ENCODE measurements around the gene AEBP2.
"Not testable (repeated sequence)": the region's sequence is repeated elsewhere in the genome, so short reads cannot be mapped to it uniquely, and the experiment has no call there.

The AEBP2 gene

DNA sequence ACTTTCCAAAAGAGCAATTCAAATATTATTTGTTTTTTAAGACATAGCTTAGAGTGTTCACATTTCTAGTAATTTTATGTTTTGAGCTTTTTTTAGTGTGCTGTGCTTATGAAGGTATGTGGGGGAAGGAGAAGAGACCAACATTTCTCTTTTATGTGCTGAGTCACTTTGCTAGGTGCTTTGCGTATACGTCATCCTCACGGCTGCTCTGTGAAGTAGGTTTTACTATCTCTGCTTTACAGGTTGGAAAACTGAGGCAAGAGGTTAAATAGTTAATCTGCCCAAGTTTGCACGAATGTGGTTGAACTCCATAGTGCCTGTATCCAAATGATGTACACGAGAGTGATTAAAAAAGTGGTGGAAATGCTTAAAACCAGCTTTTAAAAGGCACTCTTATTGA, 75.9 kb downstream of the AEBP2 start:
- DNase-seq: peak; percentile 12

DNA sequence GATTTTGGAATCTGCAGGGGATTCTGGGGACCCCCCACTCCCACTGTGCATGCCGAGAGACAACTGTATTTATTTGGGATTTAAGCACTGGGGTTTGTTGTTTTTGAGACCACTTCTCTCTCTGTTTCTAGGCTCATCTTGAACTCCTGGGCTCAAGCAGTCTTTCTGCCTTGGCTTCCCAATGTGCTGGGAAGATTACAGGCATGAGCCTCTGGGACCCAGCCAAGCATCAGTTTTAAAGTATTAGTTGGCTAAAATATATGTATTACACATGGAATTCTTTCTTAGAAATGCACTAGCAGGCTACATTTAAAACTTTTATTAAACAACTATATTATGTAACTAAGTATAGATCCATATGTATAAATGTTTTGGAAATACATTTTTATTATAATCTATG, 78.3 kb downstream of the AEBP2 start:
- DNase-seq: no peak

DNA sequence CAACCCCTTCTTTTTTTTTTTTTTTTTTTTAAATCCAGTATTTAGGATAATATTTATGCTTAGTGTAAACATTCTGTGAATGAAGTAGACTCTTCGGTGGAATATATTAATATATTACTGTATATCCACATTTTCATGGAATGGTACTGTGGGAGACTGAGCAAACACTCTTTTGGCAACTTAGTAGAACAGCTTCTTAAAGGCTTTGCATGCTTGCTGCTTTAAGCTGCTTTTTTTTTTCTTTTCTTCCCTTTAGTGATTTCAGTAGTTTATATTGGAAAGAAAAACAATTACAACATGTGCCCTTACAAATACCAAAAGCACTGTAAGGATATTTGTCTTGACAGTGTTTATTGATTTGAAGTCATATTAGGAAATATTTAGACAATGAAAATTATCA, 78.9 kb downstream of the AEBP2 start:
- DNase-seq: no peak

DNA sequence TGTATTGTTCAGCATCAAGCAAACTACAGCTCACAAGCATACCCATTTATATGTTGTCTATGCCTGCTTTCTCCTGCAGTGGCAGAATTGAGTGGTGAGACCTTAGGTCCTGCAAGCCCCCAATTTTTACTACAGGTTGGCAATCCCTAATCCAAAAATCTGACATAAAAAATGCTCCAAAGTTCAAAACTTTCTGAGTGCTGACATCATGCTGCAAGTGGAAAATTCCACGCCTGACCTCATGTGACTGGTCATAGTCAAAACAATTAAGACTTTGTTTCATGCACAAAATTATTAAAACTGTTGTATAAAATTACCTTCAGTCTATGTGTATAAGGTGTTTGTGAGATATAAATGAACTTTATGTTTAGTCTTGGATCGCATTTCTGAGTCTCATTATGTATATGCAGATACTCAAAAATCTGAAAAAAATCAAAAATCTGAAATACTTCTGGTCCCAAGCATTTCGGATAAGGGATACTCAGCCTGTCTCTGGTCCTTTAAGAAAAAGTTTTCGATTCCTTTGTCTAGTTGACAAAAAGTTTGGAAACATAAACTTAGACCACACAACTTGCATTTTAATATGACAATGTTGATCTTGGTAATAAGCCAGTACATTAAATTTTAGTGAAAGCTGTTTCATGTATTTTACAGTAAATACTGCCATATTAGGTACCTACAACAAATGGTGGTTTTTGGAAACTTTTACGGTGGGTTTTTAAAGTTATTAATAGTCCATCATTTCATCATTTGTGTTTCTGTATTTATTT, 81.5 kb downstream of the AEBP2 start:
- no peak for DNase-seq

DNA sequence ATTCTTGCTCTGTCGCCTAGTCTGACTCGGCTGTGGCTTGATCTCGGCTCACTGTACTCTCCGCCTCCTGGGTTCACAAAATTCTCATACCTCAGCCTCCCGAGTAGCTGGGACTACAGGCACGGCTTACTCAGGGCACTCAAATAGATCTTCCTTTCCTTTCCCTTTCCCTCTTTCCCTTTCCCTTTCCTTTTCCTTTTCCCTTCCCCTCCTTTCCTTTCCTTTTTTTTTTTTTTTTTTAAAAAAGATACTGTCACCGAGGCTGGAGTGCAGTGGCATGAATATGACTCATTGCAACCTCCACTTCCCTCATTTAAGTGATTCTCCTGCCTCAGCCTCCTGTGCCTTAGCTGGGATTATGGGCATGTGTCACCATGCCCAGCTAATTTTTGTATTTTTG, 86.0 kb downstream of the AEBP2 start:
- no peak for DNase-seq

DNA sequence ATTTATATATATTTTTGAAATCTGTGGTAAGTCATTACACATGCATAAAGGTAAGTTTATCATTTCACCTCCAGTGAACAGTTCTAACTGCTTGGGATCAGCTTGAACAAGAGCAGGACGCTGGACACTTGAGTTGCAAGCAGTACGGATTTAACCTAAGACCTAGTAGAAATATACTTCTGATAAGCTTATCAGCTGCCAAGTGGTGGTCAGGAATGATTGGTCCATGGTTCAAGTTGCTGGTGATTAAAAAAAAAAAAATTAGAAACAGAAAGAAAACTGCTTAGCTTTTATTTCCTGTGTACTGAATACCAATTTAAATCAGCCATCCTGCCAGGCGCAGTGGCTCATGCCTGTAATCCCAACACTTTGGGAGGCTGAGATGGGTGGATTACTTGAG, 88.6 kb downstream of the AEBP2 start:
- peak; percentile 19 for DNase-seq

DNA sequence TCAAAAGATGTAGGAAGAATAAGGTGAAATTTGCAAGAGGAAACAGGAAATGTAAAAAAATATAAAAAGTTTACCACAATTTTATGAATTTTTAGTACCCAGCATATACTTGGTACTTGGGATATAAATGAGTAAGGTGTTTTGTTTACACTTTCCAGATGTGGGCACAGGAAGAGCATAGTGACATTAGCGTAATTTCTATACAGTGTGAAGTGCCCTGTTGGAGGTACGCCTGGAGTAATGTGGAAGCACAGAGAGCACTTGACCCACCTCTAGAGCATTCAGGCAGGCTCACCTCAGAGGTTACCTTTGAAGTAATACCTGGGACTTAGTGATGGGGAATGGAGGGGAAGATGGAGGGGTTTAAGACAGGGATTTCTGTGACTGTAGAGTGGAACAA, 89.5 kb downstream of the AEBP2 start:
- no peak for DNase-seq

DNA sequence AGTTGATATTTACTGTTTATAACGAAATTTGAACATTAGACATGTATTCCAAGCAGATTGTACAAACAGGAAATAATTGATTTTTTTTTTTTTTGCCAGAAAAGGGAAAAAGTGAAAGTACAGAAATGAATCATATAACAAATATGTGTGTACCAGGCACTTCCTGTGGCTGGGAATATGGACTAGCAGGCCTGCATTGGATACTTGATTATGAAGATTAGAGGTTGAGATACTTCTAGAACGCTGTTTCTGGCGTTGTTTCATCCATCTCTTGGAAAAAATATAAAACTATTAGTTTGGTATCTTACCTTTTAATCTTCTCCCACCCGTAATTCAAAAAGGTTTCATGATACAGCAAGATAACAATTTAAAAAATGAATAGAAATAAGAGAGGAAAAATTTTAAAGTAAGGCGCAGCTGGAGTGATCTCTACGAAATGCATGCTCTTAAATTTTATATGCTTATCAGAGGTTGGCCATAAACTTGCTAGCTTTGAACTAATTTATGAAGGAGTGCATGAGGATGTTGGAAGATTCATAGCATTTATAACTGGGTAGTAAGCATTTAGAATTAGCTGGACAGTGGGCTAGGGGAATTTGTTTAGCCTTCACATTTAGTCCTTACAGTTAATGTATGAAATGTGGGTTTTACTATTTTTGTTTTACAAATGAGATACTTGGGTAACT, 90.8 kb downstream of the AEBP2 start:
- no peak for DNase-seq

DNA sequence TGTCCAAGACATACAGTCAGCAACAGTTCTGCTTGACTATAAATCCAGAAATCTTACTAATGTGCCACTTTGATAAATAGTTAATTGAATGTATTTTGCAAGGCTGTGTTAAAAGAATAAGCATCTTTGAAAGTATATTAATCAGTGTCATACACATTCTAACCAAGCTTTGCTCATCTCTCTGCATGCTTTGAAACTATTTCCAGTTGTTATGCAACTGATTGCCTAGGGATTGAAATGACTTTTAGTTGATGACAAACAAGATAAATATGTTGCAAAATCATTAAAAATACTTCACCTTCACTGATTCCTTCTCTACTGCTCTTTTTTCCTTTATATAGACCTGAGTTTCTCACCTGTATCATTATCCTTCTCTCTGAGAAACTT, 91.3 kb downstream of the AEBP2 start:
- DNase-seq: no peak

DNA sequence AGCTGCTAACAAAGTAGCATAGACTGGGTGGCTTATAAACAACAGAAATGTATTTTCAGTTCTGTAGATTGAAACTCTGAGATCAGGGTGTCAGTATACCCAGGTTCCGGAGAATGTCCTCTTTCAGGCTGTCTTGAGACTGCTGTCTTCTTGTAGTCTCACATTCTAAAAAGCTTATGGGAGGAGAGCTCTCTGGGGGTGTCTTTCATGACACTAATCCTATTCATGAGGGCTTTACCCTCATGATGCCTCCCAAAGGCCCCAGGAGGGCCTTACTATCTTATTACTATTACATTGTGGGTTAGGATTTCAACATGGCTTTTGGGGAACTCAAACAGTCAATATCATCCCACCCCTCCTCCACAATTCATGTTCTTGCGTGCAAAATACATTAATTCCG, 94.3 kb downstream of the AEBP2 start:
- DNase-seq: peak; percentile 26

DNA sequence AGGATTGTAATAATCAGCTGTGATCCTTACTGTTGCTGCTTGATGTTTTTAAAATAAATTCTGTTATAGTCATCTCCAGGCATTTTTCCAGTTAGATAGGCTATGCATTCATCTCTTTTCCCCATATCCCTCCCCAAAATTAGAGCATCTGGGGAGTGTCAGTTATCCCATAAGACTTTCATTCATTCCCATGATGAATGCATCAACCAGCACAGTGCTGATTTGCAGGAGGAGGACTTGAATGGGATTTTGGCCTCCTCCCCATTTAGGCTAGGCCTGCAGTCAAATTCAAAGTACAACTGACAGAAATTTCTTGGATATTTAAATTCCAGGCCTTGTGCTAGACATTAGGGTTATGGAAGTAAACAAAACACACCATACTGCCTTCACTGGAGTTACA, 99.8 kb downstream of the AEBP2 start:
- no peak for DNase-seq

DNA sequence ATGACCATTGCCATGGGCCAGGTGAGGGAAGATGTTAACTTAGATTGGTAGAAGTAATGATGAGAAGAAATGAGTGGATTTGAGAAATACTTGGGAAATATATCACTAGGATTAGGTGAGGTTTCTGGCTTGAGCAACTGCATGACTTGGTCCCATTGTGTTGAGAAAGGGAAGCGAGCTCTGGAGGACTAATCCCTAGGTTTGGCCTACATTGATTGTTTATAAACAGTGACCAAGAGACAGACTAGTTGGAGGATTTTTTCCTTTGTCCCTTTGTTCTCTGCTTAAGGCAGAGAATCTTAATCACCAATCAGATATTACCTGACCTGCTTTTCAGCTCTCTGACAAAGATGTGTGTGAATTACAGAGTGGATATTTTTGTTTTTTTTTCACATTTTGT, 100.5 kb downstream of the AEBP2 start:
- no peak for DNase-seq

DNA sequence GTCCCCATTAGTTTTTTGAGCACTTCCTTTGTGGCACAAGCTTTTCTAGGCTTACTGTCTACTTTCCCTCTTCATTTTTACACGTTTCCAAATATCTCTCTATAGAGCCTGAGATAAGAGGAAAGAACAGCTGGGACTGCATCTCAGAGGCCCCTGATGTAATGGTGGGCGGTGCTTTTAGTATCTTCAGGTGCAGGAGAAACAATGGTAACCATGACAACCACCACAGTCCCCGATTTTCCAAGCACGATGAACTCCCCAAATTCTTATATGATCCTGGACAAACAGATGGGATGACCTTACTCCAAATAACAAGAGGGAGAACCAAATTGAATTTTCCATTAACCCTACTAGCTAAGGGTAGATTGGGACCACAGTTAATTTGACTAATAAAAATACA, 103.3 kb downstream of the AEBP2 start:
- no peak for DNase-seq

DNA sequence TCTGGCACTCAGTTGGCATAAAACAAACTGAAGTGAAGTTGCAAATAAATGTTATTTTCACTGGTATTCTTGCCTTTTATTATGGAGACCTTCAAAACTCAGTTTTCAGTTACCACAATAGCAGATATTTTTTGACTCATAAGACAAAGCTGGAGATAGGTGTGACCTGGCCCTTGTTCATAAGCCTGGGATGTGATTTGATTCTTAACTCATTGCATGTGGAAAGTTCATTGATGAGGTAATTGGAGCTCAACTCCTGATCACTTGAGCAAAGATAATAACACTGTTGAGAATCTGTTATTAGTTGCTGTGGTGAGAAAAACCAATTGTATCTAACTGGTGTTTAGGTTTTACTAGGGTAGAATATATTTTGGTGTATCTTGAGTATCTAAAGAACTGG, 105.1 kb downstream of the AEBP2 start:
- no peak for DNase-seq

DNA sequence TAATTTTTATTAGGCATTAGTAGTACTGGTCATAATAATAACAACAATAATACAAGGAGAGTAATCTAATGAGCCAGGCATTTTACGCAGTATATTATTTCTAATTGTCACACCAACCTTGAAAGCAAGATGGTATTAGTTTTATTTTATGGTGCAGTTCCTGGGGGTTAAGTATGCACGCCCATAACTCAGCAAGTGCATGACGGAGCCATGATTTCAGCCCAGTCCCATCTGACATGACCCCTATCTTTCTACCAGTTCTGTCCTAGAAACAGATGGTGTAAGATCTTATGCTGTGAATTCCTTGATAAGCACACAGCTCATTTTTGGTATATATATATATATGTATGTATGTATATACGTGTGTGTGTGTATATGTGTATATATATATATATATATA, 106.0 kb downstream of the AEBP2 start:
- no peak for DNase-seq

DNA sequence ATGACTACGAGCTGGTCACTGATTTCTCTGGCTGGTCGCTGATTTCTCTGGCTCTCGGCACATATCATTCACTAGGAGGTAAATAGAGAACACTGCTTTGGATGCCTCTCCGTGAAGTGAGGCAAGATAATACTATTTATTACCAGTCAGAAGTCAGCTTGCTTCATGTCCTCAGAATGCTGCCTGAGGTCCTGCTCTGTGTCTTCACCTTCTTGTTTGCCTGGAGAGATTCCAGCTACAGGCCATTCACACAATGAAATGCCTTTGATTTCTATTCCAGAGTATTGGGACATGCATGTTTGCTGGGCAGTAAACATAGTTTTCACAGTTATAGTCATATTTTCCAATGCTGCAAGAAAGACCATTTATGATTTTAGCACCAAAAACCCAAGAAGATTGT, 106.7 kb downstream of the AEBP2 start:
- no peak for DNase-seq

DNA sequence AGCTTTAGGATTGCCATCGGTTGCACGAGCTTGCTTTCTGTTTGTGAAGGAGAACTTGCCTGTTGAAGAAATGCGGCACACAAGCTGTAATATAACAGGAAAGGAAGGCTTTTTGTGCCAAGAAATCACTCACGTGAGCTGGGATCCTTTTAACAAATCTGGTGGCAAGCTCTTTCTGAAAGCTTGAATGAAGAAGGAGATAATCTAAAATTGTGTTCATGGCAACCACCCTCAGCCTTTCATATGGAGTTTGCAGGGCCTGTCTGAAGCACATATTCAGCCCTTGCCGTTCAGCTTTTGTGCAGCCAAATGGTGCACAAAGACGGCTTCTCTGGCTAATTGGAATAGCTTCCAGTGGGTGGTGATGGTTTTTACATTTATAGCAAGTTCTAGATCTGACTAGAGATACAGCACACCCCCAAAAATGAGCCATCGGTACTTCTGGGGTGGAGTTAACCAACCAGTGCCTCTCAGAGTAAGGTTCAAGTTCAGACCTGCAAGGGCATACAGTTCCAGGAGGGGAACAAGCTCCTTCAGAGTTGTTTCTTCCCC, 107.4 kb downstream of the AEBP2 start:
- DNase-seq: peak; percentile 32

DNA sequence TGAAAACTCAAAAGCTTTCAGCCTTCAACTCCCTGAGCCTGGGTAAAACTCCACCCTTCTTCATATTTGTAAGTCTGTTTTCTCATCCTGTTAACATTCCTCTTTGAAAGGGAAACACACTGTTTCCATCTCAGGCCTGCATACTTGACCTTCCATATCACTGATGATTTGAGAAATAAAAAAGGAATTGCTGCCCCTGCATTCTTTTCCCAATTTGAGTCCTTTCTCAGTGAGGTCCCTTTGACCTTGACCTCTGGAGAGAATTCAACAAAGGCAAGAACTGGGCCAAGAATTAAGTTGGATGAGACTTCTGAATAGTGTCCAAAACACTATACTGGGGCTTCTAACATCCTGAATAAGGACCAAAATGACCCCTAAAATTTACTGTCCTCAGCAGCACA, 108.0 kb downstream of the AEBP2 start:
- no peak for DNase-seq

DNA sequence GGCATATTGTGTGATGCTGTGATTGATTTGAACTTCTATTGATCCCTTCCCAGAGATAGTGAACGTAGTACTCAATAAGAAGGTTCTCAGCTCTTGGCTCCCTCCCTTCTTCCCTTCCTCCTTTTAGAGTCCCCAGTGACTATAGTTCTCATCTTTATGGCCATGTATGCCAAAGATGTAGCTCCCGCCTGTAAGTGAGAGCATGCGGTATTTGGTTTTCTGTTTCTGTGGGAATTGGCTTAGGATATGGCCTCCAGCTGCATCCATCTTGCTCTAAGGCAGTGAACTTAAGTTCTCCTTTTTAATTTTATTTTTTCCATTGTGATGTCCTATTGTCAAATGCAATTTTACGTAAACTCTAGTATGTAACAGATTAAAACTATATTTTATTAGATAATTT, 109.5 kb downstream of the AEBP2 start:
- no peak for DNase-seq

DNA sequence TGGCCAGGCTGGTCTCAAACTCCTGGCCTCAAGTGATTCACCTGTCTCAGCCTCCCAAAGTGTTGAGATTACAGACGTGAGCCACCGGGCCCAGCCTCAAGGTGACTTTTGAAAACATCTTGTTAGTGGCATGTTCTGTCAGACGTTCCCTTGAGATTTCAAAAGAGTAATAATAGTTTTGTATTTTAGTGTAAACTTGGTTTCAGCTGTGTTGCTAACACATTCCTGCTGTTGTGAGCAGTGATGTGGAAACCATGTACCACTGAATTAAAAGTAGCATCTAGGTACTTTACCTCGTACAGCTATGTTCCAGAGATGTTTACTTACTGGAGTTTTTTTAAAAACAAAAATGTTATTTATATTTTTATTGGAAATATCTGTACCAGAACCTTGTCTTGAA, 111.3 kb downstream of the AEBP2 start:
- DNase-seq: no peak

DNA sequence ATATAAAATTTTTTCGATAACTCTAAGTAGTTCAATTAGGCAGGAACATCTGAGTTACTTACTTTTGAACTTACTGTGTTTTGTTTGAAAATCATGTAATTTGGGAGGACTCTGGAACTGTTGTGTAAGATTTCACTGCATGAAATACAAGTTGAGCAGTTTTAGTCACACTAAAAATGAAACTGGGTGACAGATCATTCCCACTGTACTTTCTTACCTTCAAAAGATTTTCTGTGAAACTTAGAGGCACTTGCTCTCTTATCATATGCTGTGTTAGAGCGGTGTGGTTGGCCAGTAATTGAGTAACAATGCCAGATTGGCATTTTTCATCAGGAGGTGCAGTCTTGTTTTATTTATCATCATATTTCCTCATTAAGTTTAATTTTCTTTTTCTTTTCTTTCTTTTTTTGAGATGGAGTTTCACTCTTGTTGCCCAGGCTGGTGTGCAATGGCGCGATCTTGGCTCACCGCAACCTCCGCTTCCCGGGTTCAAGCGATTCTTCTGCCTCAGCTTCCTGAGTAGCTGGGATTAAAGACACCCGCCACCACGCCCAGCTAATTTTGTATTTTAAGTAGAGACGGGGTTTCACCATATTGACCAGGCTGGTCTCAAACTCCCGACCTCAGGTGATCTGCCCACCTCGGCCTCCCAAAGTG, 113.3 kb downstream of the AEBP2 start:
- not testable (repeated sequence) for DNase-seq

DNA sequence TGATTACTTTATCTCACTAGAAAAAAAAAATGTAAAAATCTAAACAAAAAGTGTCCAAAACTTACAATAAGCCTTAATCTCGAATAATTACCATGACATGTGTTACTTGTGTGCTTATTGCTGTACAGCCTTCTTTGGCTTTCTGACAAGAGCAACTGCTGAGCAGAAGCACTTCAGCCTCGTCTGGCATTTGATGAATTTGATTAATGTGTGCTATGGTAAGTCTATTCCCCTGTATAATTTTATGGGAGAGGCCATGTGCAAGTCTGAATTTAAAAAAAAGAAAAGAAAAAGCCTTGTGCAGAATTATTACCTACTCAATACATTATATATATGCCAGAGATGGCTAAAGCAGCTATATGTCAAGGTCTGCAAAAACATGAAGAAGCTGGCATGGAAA, 113.9 kb downstream of the AEBP2 start:
- no peak for DNase-seq

DNA sequence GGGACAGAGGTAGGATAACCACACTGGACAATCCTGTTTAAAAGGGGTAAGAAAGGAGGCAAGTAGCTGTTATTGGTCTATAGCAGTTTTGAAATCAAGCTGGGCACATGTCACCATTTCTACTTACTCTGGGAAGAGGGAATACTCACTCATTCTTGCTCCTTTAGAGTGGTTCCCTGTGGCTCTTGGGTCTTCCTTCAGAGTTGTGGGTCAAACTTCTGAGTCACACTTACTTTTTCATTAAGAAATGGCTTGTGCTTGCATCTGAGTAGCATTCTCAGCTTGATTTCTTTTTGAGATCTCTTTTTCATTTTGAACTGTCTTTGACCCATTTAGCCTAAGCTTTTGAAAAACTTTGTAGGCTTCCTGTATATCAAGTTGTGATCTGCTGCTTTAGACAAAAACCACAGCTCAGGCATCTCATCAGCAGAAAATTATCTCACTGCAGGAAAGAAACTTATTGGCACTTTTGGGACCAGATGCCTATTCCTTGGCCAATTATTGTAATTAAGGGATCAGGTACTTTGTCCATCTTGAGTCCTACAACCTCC, 122.2 kb downstream of the AEBP2 start:
- DNase-seq: no peak

Data from hematopoietic multipotent progenitor cell treated with erythropoietin and hydrocortisone succinate and interleukin-3 and kit ligand, for 4 days (in vitro differentiated cells).